HG02763 (cell line): ENCODE data around the gene SHCBP1.
"Not testable (repeated sequence)": the region's sequence is repeated elsewhere in the genome, so short reads cannot be mapped to it uniquely, and the experiment has no call there.

Experiments used
- ATAC-seq: cut with Tn5 transposase; IDR thresholded peaks from one replicate; pipeline ENCODE4 v1.9.1; 2021; ENCODE audit warnings: mild to moderate bottlenecking, moderate library complexity; ENCODE audit not compliant: unreplicated experiment

SHCBP1 gene, protein sequence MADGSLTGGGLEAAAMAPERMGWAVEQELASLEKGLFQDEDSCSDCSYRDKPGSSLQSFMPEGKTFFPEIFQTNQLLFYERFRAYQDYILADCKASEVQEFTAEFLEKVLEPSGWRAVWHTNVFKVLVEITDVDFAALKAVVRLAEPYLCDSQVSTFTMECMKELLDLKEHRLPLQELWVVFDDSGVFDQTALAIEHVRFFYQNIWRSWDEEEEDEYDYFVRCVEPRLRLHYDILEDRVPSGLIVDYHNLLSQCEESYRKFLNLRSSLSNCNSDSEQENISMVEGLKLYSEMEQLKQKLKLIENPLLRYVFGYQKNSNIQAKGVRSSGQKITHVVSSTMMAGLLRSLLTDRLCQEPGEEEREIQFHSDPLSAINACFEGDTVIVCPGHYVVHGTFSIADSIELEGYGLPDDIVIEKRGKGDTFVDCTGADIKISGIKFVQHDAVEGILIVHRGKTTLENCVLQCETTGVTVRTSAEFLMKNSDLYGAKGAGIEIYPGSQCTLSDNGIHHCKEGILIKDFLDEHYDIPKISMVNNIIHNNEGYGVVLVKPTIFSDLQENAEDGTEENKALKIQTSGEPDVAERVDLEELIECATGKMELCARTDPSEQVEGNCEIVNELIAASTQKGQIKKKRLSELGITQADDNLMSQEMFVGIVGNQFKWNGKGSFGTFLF

GRCh38 chr16:46621006-46621933, at the start of gene SHCBP1:
Gene SHCBP1, minus strand, starts transcription at chr16:46621379. Its CDS starts 20 bp downstream, at chr16:46621359.
- peak; percentile 92 for ATAC-seq

DNA sequence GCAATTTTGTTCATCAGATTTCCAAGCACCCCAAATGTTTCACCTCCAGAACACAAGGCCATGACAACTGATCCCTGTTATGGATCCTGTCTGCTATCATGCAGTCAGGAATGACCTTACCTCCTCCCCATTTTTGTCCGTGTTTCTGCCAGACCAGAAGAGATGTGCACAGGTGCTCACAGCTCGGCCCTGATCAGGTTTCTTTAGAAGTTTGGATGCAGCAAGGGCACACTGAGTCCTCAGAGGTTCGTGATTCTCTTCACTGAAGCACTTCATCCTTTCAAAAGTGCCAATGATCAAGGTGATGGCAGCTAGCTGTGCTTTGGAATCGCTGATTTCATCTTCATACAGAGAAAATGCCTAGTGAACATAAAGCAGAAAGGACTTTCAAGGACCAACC, 40.9 kb upstream of the SHCBP1 start:
- no peak for ATAC-seq

GRCh38 chr16:46658925-46659324, 37.7 kb upstream of the SHCBP1 start:
- ATAC-seq, result peak; percentile 84

DNA sequence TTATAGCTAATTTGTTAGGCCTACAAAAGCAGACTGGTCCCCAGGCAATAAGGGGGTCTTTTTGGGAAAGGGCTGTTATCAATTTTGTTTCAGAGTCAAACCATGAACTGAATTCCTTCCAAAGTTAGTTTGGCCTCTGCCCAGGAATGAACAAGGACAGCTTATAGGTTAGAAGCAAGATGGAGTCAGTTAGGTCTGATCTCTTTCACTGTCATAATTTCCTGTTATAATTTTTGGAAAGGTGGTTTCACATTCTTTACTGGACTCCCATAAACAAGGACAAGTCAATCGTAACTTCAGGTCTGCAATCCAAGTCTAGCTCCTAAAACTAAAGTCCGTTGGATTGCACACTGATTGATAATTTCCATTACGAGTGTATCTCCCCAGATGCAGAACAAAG, 30.1 kb upstream of the SHCBP1 start:
- ATAC-seq, result no peak

- ATAC-seq, result no peak
Observed at GRCh38 chr16:46650254-46650623, 29.1 kb upstream of the SHCBP1 start.

DNA sequence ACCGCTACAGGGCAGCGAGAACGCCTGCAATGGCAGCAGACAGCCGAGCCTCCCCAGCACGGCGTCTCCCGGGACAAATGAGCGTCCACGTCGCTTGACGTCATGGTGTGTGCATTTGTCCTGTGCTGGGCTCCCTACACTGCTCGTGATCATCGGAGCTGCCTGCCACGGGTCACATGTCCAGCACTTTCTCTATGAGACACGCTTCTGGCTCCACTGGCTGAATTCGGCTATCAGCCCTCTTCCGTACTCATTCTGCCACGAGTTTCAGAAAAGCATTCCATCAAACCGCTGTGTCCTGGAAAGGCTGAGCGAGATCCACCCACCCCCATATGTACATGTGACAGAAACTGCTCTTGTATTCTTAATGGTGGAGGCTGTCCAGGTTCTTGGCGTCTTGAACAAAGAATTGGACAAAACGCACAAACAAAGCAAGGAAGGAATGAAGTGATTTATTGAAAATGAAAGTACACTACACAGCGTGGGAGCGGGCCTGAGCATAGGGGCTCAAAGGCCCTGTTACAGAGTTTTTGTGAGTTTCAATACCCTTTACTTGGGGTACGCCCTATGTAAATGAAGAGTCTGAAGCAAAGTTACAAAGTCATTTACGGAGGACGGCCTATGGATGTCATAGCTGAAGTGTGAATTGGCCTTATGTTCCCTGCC, 28.5 kb upstream of the SHCBP1 start:
- no peak for ATAC-seq

DNA sequence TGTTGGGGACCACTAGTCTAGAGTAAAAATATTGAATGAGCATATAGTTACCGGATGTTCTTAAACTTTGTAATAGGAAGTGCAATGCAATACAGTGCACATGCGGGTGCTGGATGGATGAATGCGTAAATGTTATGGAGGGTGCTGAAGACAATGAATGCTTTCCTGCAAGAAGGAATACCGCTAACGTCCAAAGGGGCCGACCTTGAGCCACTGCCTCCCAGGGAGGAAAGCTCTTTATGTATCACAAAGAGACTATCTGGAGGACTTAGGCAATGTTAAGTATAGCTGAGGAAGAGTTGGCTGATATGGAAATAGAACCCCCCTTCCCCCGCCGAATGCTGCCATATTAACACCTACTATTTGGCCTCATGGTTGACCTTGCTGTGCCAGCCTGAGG, 27.5 kb upstream of the SHCBP1 start:
- no peak for ATAC-seq

- no peak for ATAC-seq
Observed at GRCh38 chr16:46638947-46639925, 18.1 kb upstream of the SHCBP1 start.

- no peak for ATAC-seq
Observed at GRCh38 chr16:46632778-46633733, 11.9 kb upstream of the SHCBP1 start.

- ATAC-seq, result no peak
Observed at GRCh38 chr16:46629331-46630219, 8.4 kb upstream of the SHCBP1 start.

- no peak for ATAC-seq
Observed at GRCh38 chr16:46627746-46628145, 6.6 kb upstream of the SHCBP1 start.

- not testable (repeated sequence) for ATAC-seq
Observed at GRCh38 chr16:46626681-46627080, 5.5 kb upstream of the SHCBP1 start.

- ATAC-seq, result not testable (repeated sequence)
Observed at GRCh38 chr16:46624862-46625261, 3.7 kb upstream of the SHCBP1 start.

DNA sequence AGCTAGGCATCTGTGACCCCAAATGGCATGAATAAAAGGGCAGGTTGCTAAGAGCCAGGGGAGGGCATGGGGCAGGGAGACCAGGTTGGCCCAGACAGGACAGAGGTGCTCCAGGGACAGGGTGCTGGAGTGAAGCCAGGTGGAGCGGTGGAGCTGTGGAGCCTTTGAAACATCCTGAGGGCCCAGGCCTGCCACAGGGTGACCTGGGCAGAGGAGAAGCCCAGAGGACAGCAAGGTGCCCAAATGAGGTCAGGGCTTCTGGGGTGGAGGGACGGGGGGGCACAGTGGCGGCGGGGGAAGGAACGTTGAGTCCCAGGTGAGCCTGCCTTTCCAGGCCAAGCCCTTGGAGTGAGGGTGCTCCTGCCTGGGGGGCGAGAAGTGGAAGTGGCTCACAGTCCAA, 2.5 kb upstream of the SHCBP1 start:
- ATAC-seq, result not testable (repeated sequence)

DNA sequence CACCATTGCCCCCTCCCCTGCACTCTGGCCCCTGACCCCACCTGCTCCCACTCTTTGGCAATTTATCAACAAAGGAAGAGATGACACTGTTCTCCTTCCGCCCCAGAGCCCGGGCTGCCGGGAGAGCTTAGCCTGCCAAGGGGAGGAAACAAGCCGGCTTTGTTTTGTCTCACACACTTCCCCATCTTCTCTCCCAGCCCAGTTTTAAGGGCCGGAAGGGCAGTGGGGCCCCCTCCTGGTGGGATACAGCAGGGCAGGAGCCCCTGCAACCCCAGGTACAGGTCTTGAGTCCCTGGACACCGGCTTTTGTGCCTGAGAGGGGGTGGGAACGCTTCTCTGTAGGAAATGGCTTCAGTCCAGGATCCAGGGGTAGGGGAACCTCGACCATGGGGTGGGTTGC, 2.1 kb upstream of the SHCBP1 start:
- not testable (repeated sequence) for ATAC-seq

DNA sequence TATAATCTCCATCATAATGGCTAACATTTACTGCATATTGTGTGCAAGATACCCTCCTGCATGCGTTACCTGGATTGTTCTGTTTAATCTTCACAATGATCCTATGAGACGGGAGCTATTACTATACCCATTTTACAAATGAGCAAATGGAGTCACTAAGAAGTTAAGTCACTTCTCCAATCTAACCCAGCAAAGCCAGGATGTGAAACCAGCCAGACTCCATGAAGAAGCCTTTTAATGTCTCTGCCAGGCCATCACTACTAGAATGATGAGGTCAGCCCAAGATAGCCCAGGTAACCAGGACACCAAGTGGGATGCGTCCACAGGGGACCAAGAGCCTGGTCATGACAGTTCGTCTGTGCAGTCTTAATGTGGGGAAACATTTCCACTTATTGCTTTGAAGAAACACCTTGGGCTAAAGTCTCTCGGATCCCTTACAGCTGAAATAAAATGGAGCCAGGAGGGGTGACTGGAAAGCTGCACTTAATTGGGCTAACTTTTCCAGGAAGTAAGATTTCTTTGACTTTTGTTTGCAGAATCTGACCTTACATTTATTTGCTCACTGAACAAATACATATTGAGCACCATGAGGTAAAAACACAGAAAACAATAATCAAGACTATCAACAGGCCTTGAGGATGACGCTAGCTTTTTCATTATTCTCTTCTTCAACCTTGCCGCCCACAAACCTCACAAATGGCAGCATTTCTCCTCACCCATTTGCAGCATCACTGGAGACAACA, 926 bp upstream of the SHCBP1 start:
- ATAC-seq, result no peak
